HepG2 (cell line): ENCODE results near the gene IBA57. TPM values are rescaled to one million over a fixed set of nuclear protein-coding genes. Genes with fewer than 3 reads are reported as not detected.

Experiments
- ARNT2 ChIP-seq: sonication (generic); formaldehyde crosslinking; IDR thresholded peaks from 2 replicates; pipeline ENCODE4 v1.8.0; 2022; ENCODE audit warnings: mild to moderate bottlenecking, low read depth, missing genetic modification reagents, moderate library complexity
- KDM1A ChIP-seq: IDR thresholded peaks from 2 replicates; pipeline ENCODE4 v1.6.1; 2016; ENCODE audit warnings: missing compliant biosample characterization
- NFYC ChIP-seq: IDR thresholded peaks from 2 replicates; pipeline ENCODE4 v1.6.1; 2016; ENCODE audit warnings: missing genetic modification reagents, missing compliant biosample characterization
- PCBP1 ChIP-seq: fragments of 200-400 bp; formaldehyde crosslinking; IDR thresholded peaks from 2 replicates; pipeline ENCODE4 v1.6.1; 2017; ENCODE audit warnings: mild to moderate bottlenecking, low read depth, low read length, borderline replicate concordance
- polyA plus RNA-seq, 8 experiments: library from polyadenylated mRNA; depleted of rRNA in 3 of 8; stranded (reverse) in 7 of 8; unstranded in 1 of 8; fragments of >200 nt; fragmentation: Illumina TruSeq in 4 of 8; extraction: Trizol in 4 of 8; gene quantifications; 2 replicates each; pipeline versions ENCODE4 v1.2.1 to v1.2.3, GENCODE V29; 2011 to 2016; ENCODE audit warnings: low read depth in 4 of 8, missing spikeins in 1 of 8, mixed read lengths in 1 of 8; ENCODE audit not compliant: insufficient read depth in 1 of 8
- total RNA-seq, 5 experiments: library from RNA; depleted of rRNA; stranded (reverse); fragments of >200 nt; fragmentation: Illumina TruSeq; extraction: Trizol; gene quantifications; 2 replicates each; pipeline ENCODE4 v1.2.3, GENCODE V29; 2016; ENCODE audit warnings: low read depth in 1 of 5
- TF ChIP-seq, protein P1 (sequence below), 2 experiments: sonication (generic) in 1 of 2; formaldehyde crosslinking in 1 of 2; IDR thresholded peaks; 2 replicates each; pipeline versions ENCODE4 v1.6.1 to v1.9.0; 2014 to 2022; ENCODE audit warnings: antibody characterized with exemption in 1 of 2, borderline replicate concordance in 1 of 2, inconsistent platforms in 1 of 2, low read depth in 1 of 2, missing genetic modification reagents in 1 of 2

Gene IBA57
- total and polyA plus RNA-seq, 2 of the 13 experiments (the other 11 are each of a cell fraction or from before 2014, with no cell fraction given) = 2.3 to 10.2 TPM

DNA sequence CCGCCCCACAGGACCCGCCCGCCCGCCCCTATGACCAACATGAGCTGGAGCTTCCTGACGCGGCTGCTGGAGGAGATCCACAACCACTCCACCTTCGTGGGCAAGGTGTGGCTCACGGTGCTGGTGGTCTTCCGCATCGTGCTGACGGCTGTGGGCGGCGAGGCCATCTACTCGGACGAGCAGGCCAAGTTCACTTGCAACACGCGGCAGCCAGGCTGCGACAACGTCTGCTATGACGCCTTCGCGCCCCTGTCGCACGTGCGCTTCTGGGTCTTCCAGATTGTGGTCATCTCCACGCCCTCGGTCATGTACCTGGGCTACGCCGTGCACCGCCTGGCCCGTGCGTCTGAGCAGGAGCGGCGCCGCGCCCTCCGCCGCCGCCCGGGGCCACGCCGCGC lies 7.9 kb upstream of the IBA57 start (continued):
- TF ChIP-seq, protein P1, sequence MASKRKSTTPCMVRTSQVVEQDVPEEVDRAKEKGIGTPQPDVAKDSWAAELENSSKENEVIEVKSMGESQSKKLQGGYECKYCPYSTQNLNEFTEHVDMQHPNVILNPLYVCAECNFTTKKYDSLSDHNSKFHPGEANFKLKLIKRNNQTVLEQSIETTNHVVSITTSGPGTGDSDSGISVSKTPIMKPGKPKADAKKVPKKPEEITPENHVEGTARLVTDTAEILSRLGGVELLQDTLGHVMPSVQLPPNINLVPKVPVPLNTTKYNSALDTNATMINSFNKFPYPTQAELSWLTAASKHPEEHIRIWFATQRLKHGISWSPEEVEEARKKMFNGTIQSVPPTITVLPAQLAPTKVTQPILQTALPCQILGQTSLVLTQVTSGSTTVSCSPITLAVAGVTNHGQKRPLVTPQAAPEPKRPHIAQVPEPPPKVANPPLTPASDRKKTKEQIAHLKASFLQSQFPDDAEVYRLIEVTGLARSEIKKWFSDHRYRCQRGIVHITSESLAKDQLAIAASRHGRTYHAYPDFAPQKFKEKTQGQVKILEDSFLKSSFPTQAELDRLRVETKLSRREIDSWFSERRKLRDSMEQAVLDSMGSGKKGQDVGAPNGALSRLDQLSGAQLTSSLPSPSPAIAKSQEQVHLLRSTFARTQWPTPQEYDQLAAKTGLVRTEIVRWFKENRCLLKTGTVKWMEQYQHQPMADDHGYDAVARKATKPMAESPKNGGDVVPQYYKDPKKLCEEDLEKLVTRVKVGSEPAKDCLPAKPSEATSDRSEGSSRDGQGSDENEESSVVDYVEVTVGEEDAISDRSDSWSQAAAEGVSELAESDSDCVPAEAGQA (IDR thresholded peaks at IDR 0.05; ENCODE audit: low read depth) = no peak
- TF ChIP-seq, protein P1 (CRISPR knock-in tag; IDR thresholded peaks at IDR 0.05; ENCODE audit: borderline replicate concordance) = no peak
- TF ChIP-seq PCBP1 (no peak), ARNT2 (CRISPR knock-in tag) (no peak), NFYC (CRISPR knock-in tag) (no peak), KDM1A (CRISPR knock-in tag) (no peak)
